GM06990 (cell line): ENCODE results near the gene ACTR1A.
A peak's percentile ranks its signal among the peaks of the same experiment; 100 is the strongest.

Experiments used
- DNase-seq: peaks from one replicate; pipeline ENCODE4 v3.0.0-alpha.2; 2011; ENCODE audit not compliant: insufficient read length; ENCODE audit errors: extremely low read depth
- H3K27me3 ChIP-seq: replicated peaks from 2 replicates; pipeline ENCODE4 v1.6.0; 2011; ENCODE audit warnings: low read length; ENCODE audit not compliant: control insufficient read depth, insufficient read depth
- H3K36me3 ChIP-seq: 2 replicates; pipeline ENCODE4 v1.5.1; 2011; ENCODE audit warnings: low read length; ENCODE audit not compliant: control insufficient read depth, insufficient read depth
- H3K4me3 ChIP-seq: replicated peaks from 2 replicates; pipeline ENCODE4 v1.5.1; 2011; ENCODE audit warnings: low read depth, mild to moderate bottlenecking, control low read depth, low read length
- CTCF ChIP-seq: IDR thresholded peaks from 2 replicates; pipeline ENCODE4 v1.5.1; 2011; ENCODE audit warnings: low read length, control low read depth, mild to moderate bottlenecking, inconsistent platforms; ENCODE audit not compliant: insufficient read depth, poor library complexity, severe bottlenecking

Gene ACTR1A

GRCh38 chr10:102453502-102453901 is 49.0 kb downstream of the ACTR1A start:
- Histone ChIP-seq H3K36me3 (peaks cover 4% of the 10 kb centered on the region; the same call in 1 of the 2 replicates), H3K27me3 (no peaks in the 10 kb centered on the region), H3K4me3 (no peak overlapping the region)
- DNase-seq, result no peak
- TF ChIP-seq CTCF, result no peak

- Histone ChIP-seq H3K27me3 (no peaks in the 10 kb centered on the region), H3K36me3 (peaks cover 4% of the 10 kb centered on the region; the same call in 1 of the 2 replicates), H3K4me3 (no peak overlapping the region)
- DNase-seq, result no peak
- TF ChIP-seq CTCF, result no peak
Measured at GRCh38 chr10:102452672-102453340, 49.7 kb downstream of the ACTR1A start.

- Histone ChIP-seq H3K36me3 (peaks cover 4% of the 10 kb centered on the region; the same call in 1 of the 2 replicates), H3K4me3 (peak within 1 kb of the TSS; percentile 89), H3K27me3 (no peaks in the 10 kb centered on the region)
- DNase-seq, result no peak
- no peak for TF ChIP-seq CTCF
Measured at GRCh38 chr10:102451105-102451969, 51.2 kb downstream of the ACTR1A start, which contains the start of gene C10orf95. Gene C10orf95, minus strand, starts transcription at chr10:102451543. Its CDS starts 450 bp downstream, at chr10:102451093.

GRCh38 chr10:102450374-102451104 is 52.0 kb downstream of the ACTR1A start:
- peak; percentile 98 for DNase-seq
- no peak for TF ChIP-seq CTCF
- peak overlapping the region; percentile 89 for H3K4me3 ChIP-seq
- no peaks in the 10 kb centered on the region for H3K27me3 ChIP-seq
- H3K36me3 ChIP-seq, result peaks cover 2% of the 10 kb centered on the region; the same call in 1 of the 2 replicates

- TF ChIP-seq CTCF, result no peak
- no peak for DNase-seq
- Histone ChIP-seq H3K36me3 (peaks cover 2% of the 10 kb centered on the region; the same call in 1 of the 2 replicates), H3K4me3 (peak overlapping the region; percentile 89), H3K27me3 (no peaks in the 10 kb centered on the region)
Measured at GRCh38 chr10:102450124-102450373, 52.5 kb downstream of the ACTR1A start.
